HepG2 (cell line): ENCODE data around the gene C7orf57. TPM values are rescaled to one million over a fixed set of nuclear protein-coding genes. Genes with fewer than 3 reads are reported as not detected.

Source experiments
- ARNT2 ChIP-seq: sonication (generic); formaldehyde crosslinking; IDR thresholded peaks from 2 replicates; pipeline ENCODE4 v1.8.0; 2022; ENCODE audit warnings: mild to moderate bottlenecking, low read depth, missing genetic modification reagents, moderate library complexity
- CHCHD3 ChIP-seq: sonication (generic); formaldehyde crosslinking; IDR thresholded peaks from 2 replicates; pipeline ENCODE4 v1.8.0; 2022; ENCODE audit warnings: mild to moderate bottlenecking, missing genetic modification reagents, moderate library complexity
- CREB1 ChIP-seq, 2 experiments: fragments of 450-650 bp in 1 of 2; IDR thresholded peaks; 2 replicates each; pipeline ENCODE4 v1.6.1; 2016 to 2017; ENCODE audit warnings: control low read depth in 1 of 2, mild to moderate bottlenecking in 1 of 2, missing compliant biosample characterization in 1 of 2, missing genetic modification characterization in 1 of 2
- DPF2 ChIP-seq: sonication (generic); formaldehyde crosslinking; IDR thresholded peaks from 2 replicates; pipeline ENCODE4 v1.4.0; 2020; ENCODE audit warnings: mild to moderate bottlenecking, low read depth, missing genetic modification reagents, borderline replicate concordance
- EZH2 ChIP-seq: conservative IDR thresholded peaks from 2 replicates; pipeline ENCODE4 v1.6.1; 2012; ENCODE audit warnings: mild to moderate bottlenecking, low read depth, low read length, moderate library complexity
- GMEB1 ChIP-seq: sonication (generic); formaldehyde crosslinking; IDR thresholded peaks from 2 replicates; pipeline ENCODE4 v1.5.1; 2020; ENCODE audit warnings: missing genetic modification reagents, mild to moderate bottlenecking, borderline replicate concordance
- KAT7 ChIP-seq: IDR thresholded peaks from 2 replicates; pipeline ENCODE4 v1.6.1; 2018; ENCODE audit warnings: borderline replicate concordance, missing compliant biosample characterization
- RBM39 ChIP-seq: fragments of 200-400 bp; formaldehyde crosslinking; IDR thresholded peaks from one replicate; pipeline ENCODE4 v1.6.1; 2018; ENCODE audit warnings: antibody characterized with exemption, mild to moderate bottlenecking, low read depth, low read length; ENCODE audit not compliant: poor library complexity, severe bottlenecking
- RFX5 ChIP-seq: IDR thresholded peaks from 2 replicates; pipeline ENCODE4 v1.6.1; 2011; ENCODE audit warnings: low read depth, low read length, improper control_type of control experiment
- SALL1 ChIP-seq: sonication (generic); formaldehyde crosslinking; IDR thresholded peaks from 2 replicates; pipeline ENCODE4 v1.8.0; 2022; ENCODE audit warnings: mild to moderate bottlenecking, missing genetic modification reagents
- TBL1XR1 ChIP-seq: fragments of 150-350 bp; IDR thresholded peaks from 2 replicates; pipeline ENCODE4 v1.6.1; 2014; ENCODE audit warnings: borderline replicate concordance, low read length; ENCODE audit not compliant: partially characterized antibody
- XRCC5 ChIP-seq: fragments of 200-400 bp; formaldehyde crosslinking; optimal IDR thresholded peaks from 2 replicates; pipeline ENCODE3; 2017; ENCODE audit warnings: mild to moderate bottlenecking, low read length
- YEATS2 ChIP-seq: sonication (generic); formaldehyde crosslinking; IDR thresholded peaks from 2 replicates; pipeline ENCODE4 v1.4.0; 2020; ENCODE audit warnings: missing genetic modification reagents, borderline replicate concordance
- ZNF251 ChIP-seq: sonication (generic); formaldehyde crosslinking; IDR thresholded peaks from 2 replicates; pipeline ENCODE4 v1.9.0; 2021; ENCODE audit warnings: mild to moderate bottlenecking, missing genetic modification reagents
- ZNF263 ChIP-seq: sonication (generic); formaldehyde crosslinking; IDR thresholded peaks from 2 replicates; pipeline ENCODE4 v1.4.0; 2020; ENCODE audit warnings: missing genetic modification reagents
- ZNF280D ChIP-seq: sonication (generic); formaldehyde crosslinking; IDR thresholded peaks from 2 replicates; pipeline ENCODE4 v1.5.1; 2020; ENCODE audit warnings: mild to moderate bottlenecking, missing genetic modification reagents
- ZNF496 ChIP-seq: sonication (generic); formaldehyde crosslinking; IDR thresholded peaks from 2 replicates; pipeline ENCODE4 v1.8.1; 2023; ENCODE audit warnings: mild to moderate bottlenecking, moderate library complexity, missing genetic modification reagents; ENCODE audit not compliant: insufficient replicate concordance
- ZNF558 ChIP-seq: sonication (generic); formaldehyde crosslinking; IDR thresholded peaks from 2 replicates; pipeline ENCODE4 v1.9.0; 2022; ENCODE audit warnings: mild to moderate bottlenecking, missing genetic modification reagents, borderline replicate concordance
- polyA plus RNA-seq, 8 experiments: library from polyadenylated mRNA; depleted of rRNA in 3 of 8; stranded (reverse) in 7 of 8; unstranded in 1 of 8; fragments of >200 nt; fragmentation: Illumina TruSeq in 4 of 8; extraction: Trizol in 4 of 8; gene quantifications; 2 replicates each; pipeline versions ENCODE4 v1.2.1 to v1.2.3, GENCODE V29; 2011 to 2016; ENCODE audit warnings: low read depth in 4 of 8, missing spikeins in 1 of 8, mixed read lengths in 1 of 8; ENCODE audit not compliant: insufficient read depth in 1 of 8
- total RNA-seq, 5 experiments: library from RNA; depleted of rRNA; stranded (reverse); fragments of >200 nt; fragmentation: Illumina TruSeq; extraction: Trizol; gene quantifications; 2 replicates each; pipeline ENCODE4 v1.2.3, GENCODE V29; 2016; ENCODE audit warnings: low read depth in 1 of 5
- TF ChIP-seq, protein P1 (sequence below): sonication (generic); formaldehyde crosslinking; IDR thresholded peaks from 2 replicates; pipeline ENCODE4 v1.5.0; 2020; ENCODE audit warnings: mild to moderate bottlenecking, missing genetic modification reagents, borderline replicate concordance

Gene C7orf57
- total and polyA plus RNA-seq, 2 of the 13 experiments (the other 11 are each of a cell fraction or from before 2014, with no cell fraction given) = not detected

DNA sequence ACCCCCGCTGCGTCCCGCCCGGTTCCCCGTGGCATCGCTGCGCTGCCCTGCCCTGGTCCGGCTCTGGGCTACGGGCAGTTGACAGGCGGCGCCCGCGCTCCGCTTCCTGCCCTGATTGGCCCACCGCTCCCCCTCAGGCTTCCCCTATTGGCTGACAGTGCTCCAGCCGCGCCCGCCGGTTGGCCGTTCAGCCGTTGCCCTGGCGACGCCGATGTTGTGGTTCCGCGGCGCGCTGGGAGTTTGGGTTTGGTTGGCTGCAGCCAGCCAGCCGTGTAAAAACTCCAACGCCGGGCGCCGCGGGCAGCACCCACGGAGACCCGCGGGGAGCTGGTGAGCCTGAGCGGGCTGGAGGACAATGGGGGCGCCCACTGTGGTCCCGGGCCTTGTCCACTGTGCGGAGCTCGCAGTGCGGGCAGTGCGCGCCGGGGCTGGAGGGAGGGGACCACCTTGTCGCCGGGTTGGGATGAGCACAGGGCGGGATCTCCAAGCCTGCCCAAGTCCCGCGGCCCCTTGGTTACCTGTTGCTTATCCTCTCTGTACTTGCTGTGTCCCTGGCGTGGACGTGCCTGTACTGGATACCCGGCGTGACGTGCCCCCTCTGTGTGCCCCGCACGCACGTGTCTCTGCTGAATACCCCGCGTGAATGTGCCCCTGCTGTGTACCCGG, at the start of gene C7orf57 (continued):
- TF ChIP-seq GMEB1 = 0 out of 2 replicates have a peak, but pooled peaks have one; percentile 30
- no peak for TF ChIP-seq DPF2
- TF ChIP-seq CREB1 (IDR thresholded peaks at IDR 0.05) = peak; percentile 46; the same call in 1 of the 2 replicates
- no peak for TF ChIP-seq CREB1 (CRISPR knock-in tag; IDR thresholded peaks at IDR 0.05)
- 0 out of 2 replicates have a peak, but pooled peaks have one; percentile 27 for TF ChIP-seq ZNF280D
- TF ChIP-seq ZNF558 = 0 out of 2 replicates have a peak, but pooled peaks have one; percentile 43
- peak; percentile 35 for TF ChIP-seq RBM39
- peak; percentile 55 for TF ChIP-seq TBL1XR1
- 0 out of 2 replicates have a peak, but pooled peaks have one; percentile 52 for TF ChIP-seq CHCHD3
- TF ChIP-seq, protein P1, sequence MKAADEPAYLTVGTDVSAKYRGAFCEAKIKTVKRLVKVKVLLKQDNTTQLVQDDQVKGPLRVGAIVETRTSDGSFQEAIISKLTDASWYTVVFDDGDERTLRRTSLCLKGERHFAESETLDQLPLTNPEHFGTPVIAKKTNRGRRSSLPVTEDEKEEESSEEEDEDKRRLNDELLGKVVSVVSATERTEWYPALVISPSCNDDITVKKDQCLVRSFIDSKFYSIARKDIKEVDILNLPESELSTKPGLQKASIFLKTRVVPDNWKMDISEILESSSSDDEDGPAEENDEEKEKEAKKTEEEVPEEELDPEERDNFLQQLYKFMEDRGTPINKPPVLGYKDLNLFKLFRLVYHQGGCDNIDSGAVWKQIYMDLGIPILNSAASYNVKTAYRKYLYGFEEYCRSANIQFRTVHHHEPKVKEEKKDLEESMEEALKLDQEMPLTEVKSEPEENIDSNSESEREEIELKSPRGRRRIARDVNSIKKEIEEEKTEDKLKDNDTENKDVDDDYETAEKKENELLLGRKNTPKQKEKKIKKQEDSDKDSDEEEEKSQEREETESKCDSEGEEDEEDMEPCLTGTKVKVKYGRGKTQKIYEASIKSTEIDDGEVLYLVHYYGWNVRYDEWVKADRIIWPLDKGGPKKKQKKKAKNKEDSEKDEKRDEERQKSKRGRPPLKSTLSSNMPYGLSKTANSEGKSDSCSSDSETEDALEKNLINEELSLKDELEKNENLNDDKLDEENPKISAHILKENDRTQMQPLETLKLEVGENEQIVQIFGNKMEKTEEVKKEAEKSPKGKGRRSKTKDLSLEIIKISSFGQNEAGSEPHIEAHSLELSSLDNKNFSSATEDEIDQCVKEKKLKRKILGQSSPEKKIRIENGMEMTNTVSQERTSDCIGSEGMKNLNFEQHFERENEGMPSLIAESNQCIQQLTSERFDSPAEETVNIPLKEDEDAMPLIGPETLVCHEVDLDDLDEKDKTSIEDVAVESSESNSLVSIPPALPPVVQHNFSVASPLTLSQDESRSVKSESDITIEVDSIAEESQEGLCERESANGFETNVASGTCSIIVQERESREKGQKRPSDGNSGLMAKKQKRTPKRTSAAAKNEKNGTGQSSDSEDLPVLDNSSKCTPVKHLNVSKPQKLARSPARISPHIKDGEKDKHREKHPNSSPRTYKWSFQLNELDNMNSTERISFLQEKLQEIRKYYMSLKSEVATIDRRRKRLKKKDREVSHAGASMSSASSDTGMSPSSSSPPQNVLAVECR (CRISPR knock-in tag) = peak; percentile 75; the same call in 1 of the 2 replicates
- TF ChIP-seq XRCC5 = peak; percentile 51
- 0 out of 2 replicates have a peak, but pooled peaks have one; percentile 35 for TF ChIP-seq EZH2
- TF ChIP-seq ZNF263 (CRISPR knock-in tag) = 0 out of 2 replicates have a peak, but pooled peaks have one; percentile 47
- TF ChIP-seq ZNF496 (CRISPR knock-in tag) = no peak
- TF ChIP-seq ARNT2 (CRISPR knock-in tag) = 0 out of 2 replicates have a peak, but pooled peaks have one; percentile 48
- TF ChIP-seq ZNF251 = no peak
- peak; percentile 30; the same call in 1 of the 2 replicates for TF ChIP-seq SALL1
- no peak for TF ChIP-seq KAT7
- peak; percentile 67; the same call in 1 of the 2 replicates for TF ChIP-seq RFX5
- TF ChIP-seq YEATS2 (CRISPR knock-in tag) = 0 out of 2 replicates have a peak, but pooled peaks have one; percentile 31
